Hepatocyte (in vitro differentiated cells): ENCODE results near the gene DYNC1I1. TPM values are rescaled to one million over a fixed set of nuclear protein-coding genes. Genes with fewer than 3 reads are reported as not detected.

Experiments
- DNase-seq: peaks from one replicate; pipeline ENCODE4 v3.0.0-alpha.2; 2016; ENCODE audit warnings: low spot score
- H2AFZ ChIP-seq: fragments of 200-600 bp; sonication (generic); 2 replicates; pipeline ENCODE4 v1.6.0; 2016; ENCODE audit warnings: antibody characterized with exemption, mild to moderate bottlenecking
- H3K27ac ChIP-seq: fragments of 200-600 bp; sonication (generic); 2 replicates; pipeline ENCODE4 v1.5.1; 2016; ENCODE audit warnings: mild to moderate bottlenecking
- H3K27me3 ChIP-seq: fragments of 200-600 bp; sonication (generic); 2 replicates; pipeline ENCODE4 v1.6.1; 2016
- H3K36me3 ChIP-seq: fragments of 200-600 bp; sonication (generic); replicated peaks from 2 replicates; pipeline ENCODE4 v1.5.1; 2016; ENCODE audit warnings: low read depth; ENCODE audit not compliant: insufficient read depth
- H3K4me1 ChIP-seq: fragments of 200-600 bp; sonication (generic); 2 replicates; pipeline ENCODE4 v1.5.1; 2016; ENCODE audit warnings: mild to moderate bottlenecking, moderate library complexity; ENCODE audit not compliant: insufficient read depth
- H3K4me2 ChIP-seq: fragments of 200-600 bp; sonication (generic); 2 replicates; pipeline ENCODE4 v1.6.0; 2016
- H3K4me3 ChIP-seq: fragments of 200-600 bp; sonication (generic); 2 replicates; pipeline ENCODE4 v1.5.1; 2016; ENCODE audit warnings: mild to moderate bottlenecking
- H3K79me2 ChIP-seq: fragments of 200-600 bp; sonication (generic); 2 replicates; pipeline ENCODE4 v1.6.0; 2017; ENCODE audit warnings: mild to moderate bottlenecking
- H3K9me2 ChIP-seq: fragments of 200-600 bp; sonication (generic); replicated peaks from 2 replicates; pipeline ENCODE4 v1.6.0; 2017; ENCODE audit warnings: mild to moderate bottlenecking; ENCODE audit not compliant: insufficient read depth
- H3K9me3 ChIP-seq: fragments of 200-600 bp; sonication (generic); 2 replicates; pipeline ENCODE4 v1.5.1; 2016; ENCODE audit warnings: low read depth, mild to moderate bottlenecking
- H4K20me1 ChIP-seq: fragments of 200-600 bp; sonication (generic); 2 replicates; pipeline ENCODE4 v1.6.0; 2016; ENCODE audit warnings: mild to moderate bottlenecking; ENCODE audit not compliant: insufficient read depth, poor library complexity, severe bottlenecking
- EZH2 ChIP-seq: fragments of 200-600 bp; sonication (generic); IDR thresholded peaks from 2 replicates; pipeline ENCODE4 v1.6.1; 2016; ENCODE audit warnings: antibody characterized with exemption, mild to moderate bottlenecking, borderline replicate concordance
- EZH2phosphoT487 ChIP-seq: fragments of 200-600 bp; sonication (generic); IDR thresholded peaks from one replicate; pipeline ENCODE4 v1.6.1; 2018; ENCODE audit warnings: antibody characterized with exemption, mild to moderate bottlenecking, low read depth, moderate library complexity; ENCODE audit not compliant: unreplicated experiment, severe bottlenecking
- WGBS: methylation state at CpG from one replicate; pipeline ENCODE4 v1.1.6; 2016; ENCODE audit warnings: low lambda C conversion rate; ENCODE audit errors: missing lambda C conversion rate; 5-methylcytosine and 5-hydroxymethylcytosine counted together
- polyA plus RNA-seq: library from polyadenylated mRNA; unstranded; fragments of >200 nt; fragmentation: Nextera tagmentation; extraction: Ambion mirVana; gene quantifications from 2 replicates; pipeline ENCODE4 v1.2.1, GENCODE V29; 2016
- total RNA-seq: library from RNA; depleted of rRNA; stranded (reverse); fragments of >200 nt; gene quantifications from 2 replicates; pipeline ENCODE4 v1.2.3, GENCODE V29; 2014
- TF ChIP-seq, protein P1 (sequence below): fragments of 200-600 bp; sonication (generic); IDR thresholded peaks from 2 replicates; pipeline ENCODE4 v1.5.1; 2016; ENCODE audit warnings: antibody characterized with exemption, mild to moderate bottlenecking; ENCODE audit not compliant: poor library complexity

Gene DYNC1I1
- total and polyA plus RNA-seq, 2 experiments from 2014 or later = 2.5 to 3.7 TPM

DNA sequence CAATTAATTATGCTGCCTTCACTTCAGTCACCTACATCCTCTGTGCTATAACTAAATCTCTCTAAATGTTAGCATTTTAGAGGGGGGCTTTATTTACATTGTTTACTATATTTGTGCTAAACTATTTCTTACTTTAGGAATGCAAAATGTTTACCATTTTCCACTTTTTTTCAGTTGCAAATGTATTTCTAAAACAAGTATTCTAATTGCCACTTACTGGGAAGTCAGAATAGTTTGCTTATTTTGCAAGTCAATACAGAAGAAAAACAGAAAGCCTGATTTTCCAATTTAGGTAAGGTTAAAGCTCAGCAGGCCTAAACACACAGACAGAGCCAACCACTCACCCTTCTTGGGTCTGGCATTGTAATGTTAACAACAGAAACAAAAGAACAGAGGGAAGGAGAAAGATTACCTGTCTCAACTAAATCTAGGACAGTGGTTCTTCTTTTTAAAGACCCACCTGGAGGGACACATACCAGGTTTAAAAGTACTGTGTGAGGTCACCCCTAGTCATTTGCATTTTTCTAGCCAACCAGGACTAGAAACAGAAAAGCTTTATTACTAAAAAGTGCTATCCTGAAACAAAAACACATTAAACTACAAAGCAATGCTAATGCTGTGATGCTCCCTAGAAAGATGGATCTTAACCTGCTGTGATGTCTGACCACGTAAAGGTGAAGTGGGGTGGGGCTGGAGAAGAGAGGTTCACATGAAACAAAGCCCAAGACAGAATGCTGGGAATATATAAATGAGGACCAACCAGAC lies 371.3 kb downstream of the DYNC1I1 start:
- TF ChIP-seq EZH2phosphoT487 = no peak
- no peak for TF ChIP-seq EZH2
- TF ChIP-seq, protein P1, sequence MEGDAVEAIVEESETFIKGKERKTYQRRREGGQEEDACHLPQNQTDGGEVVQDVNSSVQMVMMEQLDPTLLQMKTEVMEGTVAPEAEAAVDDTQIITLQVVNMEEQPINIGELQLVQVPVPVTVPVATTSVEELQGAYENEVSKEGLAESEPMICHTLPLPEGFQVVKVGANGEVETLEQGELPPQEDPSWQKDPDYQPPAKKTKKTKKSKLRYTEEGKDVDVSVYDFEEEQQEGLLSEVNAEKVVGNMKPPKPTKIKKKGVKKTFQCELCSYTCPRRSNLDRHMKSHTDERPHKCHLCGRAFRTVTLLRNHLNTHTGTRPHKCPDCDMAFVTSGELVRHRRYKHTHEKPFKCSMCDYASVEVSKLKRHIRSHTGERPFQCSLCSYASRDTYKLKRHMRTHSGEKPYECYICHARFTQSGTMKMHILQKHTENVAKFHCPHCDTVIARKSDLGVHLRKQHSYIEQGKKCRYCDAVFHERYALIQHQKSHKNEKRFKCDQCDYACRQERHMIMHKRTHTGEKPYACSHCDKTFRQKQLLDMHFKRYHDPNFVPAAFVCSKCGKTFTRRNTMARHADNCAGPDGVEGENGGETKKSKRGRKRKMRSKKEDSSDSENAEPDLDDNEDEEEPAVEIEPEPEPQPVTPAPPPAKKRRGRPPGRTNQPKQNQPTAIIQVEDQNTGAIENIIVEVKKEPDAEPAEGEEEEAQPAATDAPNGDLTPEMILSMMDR = no peak
- DNase-seq = no peak
- Histone ChIP-seq H3K27me3 (no peaks in the 10 kb centered on the region), H3K9me3 (no peaks in the 10 kb centered on the region), H3K9me2 (no peaks in the 10 kb centered on the region), H3K4me1 (no peaks in the 10 kb centered on the region), H3K4me3 (no peak overlapping the region), H4K20me1 (no peaks in the 10 kb centered on the region), H3K36me3 (no peaks in the 10 kb centered on the region), H2AFZ (no peak overlapping the region), H3K4me2 (no peak overlapping the region), H3K79me2 (no peaks in the 10 kb centered on the region), H3K27ac (no peak overlapping the region)
- WGBS = 56% methylated on average over 1 of the region's 1 CpG

GRCh38 chr7:96144260-96144526 lies 371.8 kb downstream of the DYNC1I1 start:
- H3K27ac ChIP-seq = no peak overlapping the region
- H3K36me3 ChIP-seq = no peaks in the 10 kb centered on the region
- DNase-seq = no peak
- TF ChIP-seq, protein P1 = no peak
- TF ChIP-seq EZH2 = no peak
- no peak for TF ChIP-seq EZH2phosphoT487
- 53% methylated on average over 1 of the region's 1 CpG for WGBS
- no peaks in the 10 kb centered on the region for H3K27me3 ChIP-seq
- no peak overlapping the region for H3K4me3 ChIP-seq
- H3K79me2 ChIP-seq = no peaks in the 10 kb centered on the region
- no peaks in the 10 kb centered on the region for H3K9me2 ChIP-seq
- H2AFZ ChIP-seq = no peak overlapping the region
- H4K20me1 ChIP-seq = no peaks in the 10 kb centered on the region
- H3K4me1 ChIP-seq = no peaks in the 10 kb centered on the region
- no peaks in the 10 kb centered on the region for H3K9me3 ChIP-seq
- no peak overlapping the region for H3K4me2 ChIP-seq

Other genes with a start within 250 kb of the DYNC1I1 start
- 28.5 and 34.6 TPM in 2 replicates for gene PDK4, start 176.0 kb upstream of the DYNC1I1 start, total RNA-seq
- 26.0 and 28.8 TPM in 2 replicates for gene PDK4, start 176.0 kb upstream of the DYNC1I1 start, polyA plus RNA-seq